Brain microvascular endothelial cell (primary cell): ENCODE results near the gene MYO3B.

ENCODE experiments used
- DNase-seq: peaks from one replicate; pipeline ENCODE4 v3.0.0-alpha.2; 2020
- H3K27ac ChIP-seq: fragments of 250-450 bp; sonication (Bioruptor Pico); 2 replicates; pipeline ENCODE4 v1.5.1; 2020; ENCODE audit warnings: mild to moderate bottlenecking, moderate library complexity
- H3K27me3 ChIP-seq: fragments of 250-450 bp; sonication (Bioruptor Pico); replicated peaks from 2 replicates; pipeline ENCODE4 v1.5.1; 2020; ENCODE audit warnings: mild to moderate bottlenecking
- H3K36me3 ChIP-seq: fragments of 250-450 bp; sonication (Bioruptor Pico); replicated peaks from 2 replicates; pipeline ENCODE4 v1.5.1; 2020; ENCODE audit warnings: mild to moderate bottlenecking
- H3K4me3 ChIP-seq: 2 replicates; pipeline ENCODE4 v1.5.1; 2011; ENCODE audit warnings: low read depth, mild to moderate bottlenecking, control low read depth, low read length, moderate library complexity
- in situ Hi-C: cut with HindIII; loops from 2 replicates; pipeline ENCODE4 v1.10.0; 2017; ENCODE audit warnings: low sequenced_read_pairs, low pct_ligation_motif_present
- TF ChIP-seq, protein P1 (sequence below): IDR thresholded peaks from 2 replicates; pipeline ENCODE4 v1.5.1; 2011; ENCODE audit warnings: low read depth, mild to moderate bottlenecking, moderate library complexity, low read length, control low read depth, inconsistent platforms; ENCODE audit errors: missing control alignments

Gene MYO3B

DNA sequence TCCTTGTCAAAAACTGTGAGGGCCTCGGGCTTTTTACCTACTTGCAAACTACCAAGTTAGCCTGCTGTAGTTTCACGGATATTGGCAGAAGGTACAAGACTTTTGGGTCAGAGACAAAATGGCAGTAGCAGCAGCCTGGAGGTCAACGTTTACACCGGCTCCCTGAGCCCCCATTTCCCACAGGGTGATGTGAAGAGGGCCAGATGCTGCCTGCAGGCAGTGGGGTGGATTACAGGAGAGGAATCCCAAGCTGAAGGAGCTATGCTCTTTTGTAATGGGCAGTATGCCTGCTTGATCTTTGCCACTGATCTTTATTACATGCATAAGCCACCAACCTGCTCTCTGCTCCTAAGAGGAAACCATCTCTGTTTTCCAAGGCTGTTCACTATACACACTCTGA, 507.6 kb downstream of the MYO3B start:
- Histone ChIP-seq H3K27ac (no peak overlapping the region), H3K27me3 (no peaks in the 10 kb centered on the region), H3K36me3 (no peaks in the 10 kb centered on the region), H3K4me3 (no peak overlapping the region)
- TF ChIP-seq, protein P1, sequence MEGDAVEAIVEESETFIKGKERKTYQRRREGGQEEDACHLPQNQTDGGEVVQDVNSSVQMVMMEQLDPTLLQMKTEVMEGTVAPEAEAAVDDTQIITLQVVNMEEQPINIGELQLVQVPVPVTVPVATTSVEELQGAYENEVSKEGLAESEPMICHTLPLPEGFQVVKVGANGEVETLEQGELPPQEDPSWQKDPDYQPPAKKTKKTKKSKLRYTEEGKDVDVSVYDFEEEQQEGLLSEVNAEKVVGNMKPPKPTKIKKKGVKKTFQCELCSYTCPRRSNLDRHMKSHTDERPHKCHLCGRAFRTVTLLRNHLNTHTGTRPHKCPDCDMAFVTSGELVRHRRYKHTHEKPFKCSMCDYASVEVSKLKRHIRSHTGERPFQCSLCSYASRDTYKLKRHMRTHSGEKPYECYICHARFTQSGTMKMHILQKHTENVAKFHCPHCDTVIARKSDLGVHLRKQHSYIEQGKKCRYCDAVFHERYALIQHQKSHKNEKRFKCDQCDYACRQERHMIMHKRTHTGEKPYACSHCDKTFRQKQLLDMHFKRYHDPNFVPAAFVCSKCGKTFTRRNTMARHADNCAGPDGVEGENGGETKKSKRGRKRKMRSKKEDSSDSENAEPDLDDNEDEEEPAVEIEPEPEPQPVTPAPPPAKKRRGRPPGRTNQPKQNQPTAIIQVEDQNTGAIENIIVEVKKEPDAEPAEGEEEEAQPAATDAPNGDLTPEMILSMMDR: no peak
- in situ Hi-C loops: no loop called here
- DNase-seq: no peak

DNA sequence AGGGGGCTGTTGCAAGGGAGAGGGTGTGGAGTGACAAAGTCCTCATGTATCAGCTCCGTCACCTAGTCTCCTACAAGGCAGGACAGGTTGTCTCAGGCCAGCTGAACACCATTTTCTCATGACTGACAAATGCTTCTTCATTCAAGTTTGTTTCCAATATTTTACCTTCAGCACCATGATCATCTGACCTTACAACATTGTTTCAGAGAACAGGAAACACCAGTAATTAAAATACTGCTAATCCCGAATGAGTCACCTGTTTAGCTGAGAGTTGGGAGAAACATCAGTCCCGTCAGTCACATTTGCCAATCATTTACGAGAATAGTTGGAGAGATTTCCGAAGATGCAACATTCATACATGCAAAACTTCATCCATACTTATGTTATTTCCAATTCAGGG, 511.5 kb downstream of the MYO3B start:
- no peak overlapping the region for H3K27ac ChIP-seq
- no peak overlapping the region for H3K4me3 ChIP-seq
- in situ Hi-C loops: no loop called here
- no peaks in the 10 kb centered on the region for H3K27me3 ChIP-seq
- no peak for DNase-seq
- no peaks in the 10 kb centered on the region for H3K36me3 ChIP-seq
- TF ChIP-seq, protein P1: no peak

DNA sequence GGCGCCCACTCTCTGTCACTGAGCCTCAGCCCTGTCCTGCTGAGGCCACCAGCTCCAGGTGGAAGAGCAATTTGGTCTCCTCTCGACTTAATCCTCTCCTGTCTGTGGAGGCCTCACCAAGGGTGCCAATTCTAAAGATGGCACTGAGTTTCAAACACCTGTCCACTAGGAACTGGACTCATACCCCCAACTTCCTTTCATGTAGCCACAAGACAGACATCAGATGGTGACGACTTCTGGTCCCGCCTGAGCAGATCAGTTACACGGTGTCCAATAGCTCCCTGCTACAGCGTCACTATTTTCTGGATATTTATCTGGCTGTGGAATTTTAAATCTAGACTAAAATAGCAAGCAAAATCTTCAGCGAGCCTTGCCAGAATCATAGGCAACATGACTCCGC, 512.7 kb downstream of the MYO3B start:
- Histone ChIP-seq H3K36me3 (no peaks in the 10 kb centered on the region), H3K27me3 (no peaks in the 10 kb centered on the region), H3K27ac (no peak overlapping the region), H3K4me3 (no peak overlapping the region)
- in situ Hi-C loops: no loop called here
- TF ChIP-seq, protein P1: no peak
- DNase-seq: no peak

DNA sequence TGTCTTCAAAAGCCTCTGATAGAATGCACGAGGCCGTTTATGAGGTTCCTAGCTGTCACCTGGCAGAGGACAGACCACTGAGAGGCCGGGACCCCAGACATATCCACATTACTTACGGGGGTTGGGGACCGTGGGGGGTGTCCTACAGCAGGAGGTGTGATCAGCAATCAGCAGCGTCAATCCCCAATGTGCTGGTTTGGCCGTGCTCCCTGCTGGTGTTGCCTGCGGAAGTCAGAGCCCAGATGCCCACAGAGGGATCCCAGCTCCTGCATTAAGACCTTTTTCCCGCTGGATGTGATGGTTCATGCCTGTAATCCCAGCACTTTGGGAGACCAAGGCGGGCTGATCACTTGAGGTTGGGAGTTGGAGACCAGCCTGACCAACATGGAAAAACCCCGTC, 516.4 kb downstream of the MYO3B start:
- H3K36me3 ChIP-seq: no peaks in the 10 kb centered on the region
- no peak for DNase-seq
- no peaks in the 10 kb centered on the region for H3K27me3 ChIP-seq
- TF ChIP-seq, protein P1: no peak
- no peak overlapping the region for H3K4me3 ChIP-seq
- no peak overlapping the region for H3K27ac ChIP-seq
- in situ Hi-C loops: no loop called here

DNA sequence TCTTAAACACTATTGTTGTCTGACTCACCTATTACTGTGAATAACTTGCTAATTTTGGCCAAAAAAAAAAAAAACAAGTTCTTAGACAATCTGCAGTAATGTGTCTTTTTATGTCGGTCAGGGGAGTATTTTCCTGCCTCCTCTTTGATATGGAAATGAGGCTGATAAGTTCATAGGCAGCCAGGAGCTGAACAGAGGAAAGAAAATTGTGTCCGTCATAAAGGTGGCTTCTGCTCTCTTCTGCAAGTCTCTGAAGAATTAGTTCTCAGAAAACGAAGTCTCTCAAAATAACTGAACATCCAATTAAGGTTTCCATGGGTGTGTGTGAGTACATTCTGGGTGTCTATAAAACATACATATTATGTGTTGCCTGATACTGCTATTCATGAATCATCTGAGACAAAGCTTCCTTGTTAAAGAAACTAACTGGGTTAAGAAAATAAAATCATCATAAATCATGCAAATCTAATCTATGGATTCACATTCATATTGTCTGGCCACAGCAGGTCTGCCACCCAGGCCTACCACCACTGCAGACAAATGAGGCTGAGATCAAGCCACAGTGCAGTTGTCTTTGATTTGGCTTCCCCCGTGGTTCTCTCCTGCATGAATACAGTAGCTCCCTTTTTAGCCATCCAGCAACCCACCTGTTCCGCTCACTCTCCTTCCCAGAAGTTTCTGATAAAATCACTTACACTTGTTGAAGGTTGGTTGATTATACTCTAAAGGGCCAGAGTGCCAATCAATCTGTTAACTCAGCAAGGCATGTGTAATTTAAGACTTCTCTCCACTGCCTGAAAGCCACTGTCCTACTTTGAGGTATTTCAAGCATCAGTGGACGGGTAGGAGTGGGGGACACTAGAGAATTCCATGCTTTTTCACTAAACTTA, 517.8 kb downstream of the MYO3B start:
- Histone ChIP-seq H3K4me3 (no peak overlapping the region), H3K27ac (no peak overlapping the region), H3K27me3 (no peaks in the 10 kb centered on the region), H3K36me3 (no peaks in the 10 kb centered on the region)
- TF ChIP-seq, protein P1: no peak
- in situ Hi-C loops: no loop called here
- no peak for DNase-seq

DNA sequence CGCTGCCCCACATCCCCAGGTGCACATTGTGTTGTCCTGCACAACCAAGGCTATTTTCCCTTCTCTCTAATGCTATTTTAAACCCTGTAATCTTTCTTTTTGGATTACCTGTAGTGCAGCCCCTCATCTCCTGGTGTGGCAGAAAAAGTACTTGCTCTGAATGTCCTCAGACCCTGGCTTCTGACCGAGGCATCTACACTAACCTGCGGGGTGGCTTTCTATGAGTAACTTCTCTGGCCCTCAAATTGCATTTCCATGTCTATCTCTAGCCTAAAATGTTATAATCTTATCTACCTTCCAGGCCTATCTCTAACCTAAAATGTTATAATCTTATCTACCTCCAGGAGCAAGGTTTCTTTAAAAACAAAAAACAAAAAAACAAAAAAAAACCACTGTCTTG, 519.0 kb downstream of the MYO3B start:
- H3K27me3 ChIP-seq: no peaks in the 10 kb centered on the region
- no peaks in the 10 kb centered on the region for H3K36me3 ChIP-seq
- in situ Hi-C loops: no loop called here
- TF ChIP-seq, protein P1: no peak
- no peak overlapping the region for H3K27ac ChIP-seq
- no peak overlapping the region for H3K4me3 ChIP-seq
- no peak for DNase-seq
